Gastroesophageal sphincter (tissue), 4 donors: ENCODE results near the gene MGRN1. TPM values are rescaled to one million over a fixed set of nuclear protein-coding genes. Genes with fewer than 3 reads are reported as not detected.

Source experiments
- ATAC-seq: fragments of 150-250 bp; one replicate; pipeline ENCODE4 v1.9.1; 2016; ENCODE audit warnings: mild to moderate bottlenecking, moderate library complexity
- H3K27ac ChIP-seq, 4 donors: fragments of 200-600 bp; sonication (generic) in 3 of 4; 1 replicate in 3 of 4; 2 replicates in 1 of 4; pipeline ENCODE4 v1.5.1; 2016 to 2019
- H3K27me3 ChIP-seq: fragments of 200-600 bp; sonication (generic); one replicate; pipeline ENCODE4 v1.5.1; 2019
- H3K36me3 ChIP-seq, 2 donors: fragments of 200-600 bp; sonication (generic); one replicate each; pipeline ENCODE4 v1.5.1; 2019; ENCODE audit warnings: control low read depth in 1 of 2
- H3K4me1 ChIP-seq, 3 donors: fragments of 200-600 bp; sonication (generic); 1 replicate in 2 of 3; 2 replicates in 1 of 3; pipeline ENCODE4 v1.5.1; 2016 to 2019; ENCODE audit warnings: control low read depth in 2 of 3
- H3K4me3 ChIP-seq, 2 donors: fragments of 200-600 bp; sonication (generic); one replicate each; pipeline ENCODE4 v1.5.1; 2019; ENCODE audit warnings: mild to moderate bottlenecking in 1 of 2, moderate library complexity in 1 of 2
- H3K9me3 ChIP-seq, 3 donors: fragments of 200-600 bp; sonication (generic); one replicate each; pipeline ENCODE4 v1.5.1; 2017 to 2019; ENCODE audit warnings: control low read depth in 2 of 3
- CTCF ChIP-seq, 4 experiments: fragments of 200-600 bp in 2 of 4; fragments of 450-650 bp in 2 of 4; sonication (generic) in 1 of 4; IDR thresholded peaks; one replicate each; pipeline ENCODE4 v1.5.1; 2017 to 2019; ENCODE audit warnings: antibody characterized with exemption in 4 of 4, mild to moderate bottlenecking in 2 of 4, moderate library complexity in 2 of 4
- EP300 ChIP-seq: sonication (generic); formaldehyde crosslinking; IDR thresholded peaks from one replicate; pipeline ENCODE4 v1.6.1; 2017; ENCODE audit warnings: antibody characterized with exemption, mild to moderate bottlenecking
- POLR2A ChIP-seq, 2 donors: fragments of 450-650 bp; IDR thresholded peaks; one replicate each; pipeline ENCODE4 v1.6.1; 2017; ENCODE audit warnings: antibody characterized with exemption in 2 of 2, mild to moderate bottlenecking in 2 of 2, moderate library complexity in 1 of 2
- POLR2AphosphoS5 ChIP-seq: sonication (generic); formaldehyde crosslinking; IDR thresholded peaks from one replicate; pipeline ENCODE4 v1.6.1; 2017; ENCODE audit warnings: antibody characterized with exemption
- WGBS, 2 donors: methylation state at CpG; one replicate each; pipeline ENCODE4 v1.1.5; 2018; ENCODE audit warnings: low coverage in 1 of 2; 5-methylcytosine and 5-hydroxymethylcytosine counted together
- total RNA-seq, 4 donors: library from RNA; depleted of rRNA; stranded (reverse); fragments of >200 nt; gene quantifications; one replicate each; pipeline ENCODE4 v1.1.0, GENCODE V29; 2016

MGRN1 gene
- total RNA-seq, 4 donors from 2014 or later = 29.2 to 67.0 (median 40.5) TPM

GRCh38 chr16:4580250-4580649 lies 44.4 kb upstream of the MGRN1 start:
- Histone ChIP-seq H3K36me3 (no peaks in the 10 kb centered on the region), H3K9me3 (no peaks in the 10 kb centered on the region), H3K4me3 (no peak overlapping the region), H3K27me3 (no peaks in the 10 kb centered on the region), H3K4me1 (no peaks in the 10 kb centered on the region), H3K27ac (no peak overlapping the region)
- 59 to 65% methylated on average over 2 to 6 of the region's 6 CpGs for WGBS, 2 donors
- no peak for TF ChIP-seq EP300
- ATAC-seq = no peak

DNA sequence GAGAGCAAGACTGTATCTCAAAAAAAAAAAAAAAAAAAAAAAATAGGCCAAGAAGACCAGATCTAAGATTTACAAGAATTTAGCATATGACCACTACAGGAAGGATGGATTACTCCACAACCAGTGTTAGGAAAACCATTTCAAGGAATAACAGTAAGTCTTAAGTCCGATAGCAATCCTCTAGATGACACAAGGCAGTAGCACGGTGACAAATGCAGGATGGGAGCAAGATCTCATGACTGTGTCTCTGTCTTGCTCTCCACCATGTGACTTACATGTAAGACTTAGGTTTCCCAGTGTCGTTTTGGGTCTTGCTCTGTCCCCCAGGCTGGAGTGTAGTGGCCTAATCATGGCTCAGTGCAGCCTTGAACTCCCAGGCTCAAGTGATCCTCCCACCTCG lies 40.7 kb upstream of the MGRN1 start:
- WGBS, 2 donors = 77 to 94% methylated on average over 3 of the region's 4 CpGs
- Histone ChIP-seq H3K27me3 (peaks cover 17% of the 10 kb centered on the region), H3K4me1 (no peaks in the 10 kb centered on the region), H3K27ac (no peak overlapping the region), H3K9me3 (peaks cover 0 to 10% (median 0%) of the 10 kb centered on the region in 3 donors), H3K36me3 (no peaks in the 10 kb centered on the region), H3K4me3 (no peak overlapping the region)
- TF ChIP-seq CTCF (IDR thresholded peaks at IDR 0.05) (no peak), EP300 (no peak), POLR2A (IDR thresholded peaks at IDR 0.05) (no peak), POLR2AphosphoS5 (no peak)
- ATAC-seq = no peak

GRCh38 chr16:4586291-4586690 lies 38.3 kb upstream of the MGRN1 start:
- no peak for ATAC-seq
- H3K36me3 ChIP-seq = no peaks in the 10 kb centered on the region
- WGBS, 2 donors = 48 to 59% methylated on average over 4 to 7 of the region's 7 CpGs

GRCh38 chr16:4588386-4588785 lies 36.2 kb upstream of the MGRN1 start:
- TF ChIP-seq POLR2AphosphoS5 (no peak), EP300 (no peak), CTCF (IDR thresholded peaks at IDR 0.05) (no peak), POLR2A (IDR thresholded peaks at IDR 0.05) (no peak)
- ATAC-seq = no peak
- Histone ChIP-seq H3K4me3 (no peak overlapping the region), H3K27ac (no peak overlapping the region), H3K9me3 (peaks cover 0 to 10% (median 0%) of the 10 kb centered on the region in 3 donors), H3K27me3 (peaks cover 17% of the 10 kb centered on the region), H3K4me1 (no peaks in the 10 kb centered on the region), H3K36me3 (no peaks in the 10 kb centered on the region)
- WGBS, 2 donors = 70 to 86% methylated on average over 2 of the region's 2 CpGs

More at GRCh38 chr16:4586291-4586690, 38.3 kb upstream of the MGRN1 start:
- H3K9me3 ChIP-seq = peaks cover 0 to 10% (median 0%) of the 10 kb centered on the region in 3 donors
- H3K27me3 ChIP-seq = peaks cover 17% of the 10 kb centered on the region
- no peak overlapping the region for H3K27ac ChIP-seq
- H3K4me1 ChIP-seq = no peaks in the 10 kb centered on the region
- TF ChIP-seq POLR2A (IDR thresholded peaks at IDR 0.05) (no peak), EP300 (no peak), POLR2AphosphoS5 (no peak), CTCF (IDR thresholded peaks at IDR 0.05) (no peak)
- H3K4me3 ChIP-seq = no peak overlapping the region

- TF ChIP-seq CTCF (IDR thresholded peaks at IDR 0.05) = no peak
- no peak for TF ChIP-seq POLR2AphosphoS5
- no peak for TF ChIP-seq EP300
- no peak for TF ChIP-seq POLR2A (IDR thresholded peaks at IDR 0.05)
- 92% methylated on average over 4 of the region's 6 CpGs; no CpG with 5 or more reads in 1 of the 2 donors for WGBS, 2 donors
- Histone ChIP-seq H3K9me3 (peaks cover 0 to 10% (median 0%) of the 10 kb centered on the region in 3 donors), H3K4me3 (no peak overlapping the region), H3K36me3 (no peaks in the 10 kb centered on the region), H3K4me1 (no peaks in the 10 kb centered on the region), H3K27me3 (peaks cover 18% of the 10 kb centered on the region), H3K27ac (no peak overlapping the region)
- ATAC-seq = no peak
These were observed 35.7 kb upstream of the MGRN1 start for GRCh38 chr16:4588961-4589360.
